ENCODE results near the gene VAMP2. TPM values are rescaled to one million over a fixed set of nuclear protein-coding genes. Genes with fewer than 3 reads are reported as not detected.

The VAMP2 gene
- total and polyA plus RNA-seq, 9 of the 15 experiments (the other 6 are each of a cell fraction or from before 2014, with no cell fraction given), result 2.3 to 31.8 (median 6.0) TPM

DNA sequence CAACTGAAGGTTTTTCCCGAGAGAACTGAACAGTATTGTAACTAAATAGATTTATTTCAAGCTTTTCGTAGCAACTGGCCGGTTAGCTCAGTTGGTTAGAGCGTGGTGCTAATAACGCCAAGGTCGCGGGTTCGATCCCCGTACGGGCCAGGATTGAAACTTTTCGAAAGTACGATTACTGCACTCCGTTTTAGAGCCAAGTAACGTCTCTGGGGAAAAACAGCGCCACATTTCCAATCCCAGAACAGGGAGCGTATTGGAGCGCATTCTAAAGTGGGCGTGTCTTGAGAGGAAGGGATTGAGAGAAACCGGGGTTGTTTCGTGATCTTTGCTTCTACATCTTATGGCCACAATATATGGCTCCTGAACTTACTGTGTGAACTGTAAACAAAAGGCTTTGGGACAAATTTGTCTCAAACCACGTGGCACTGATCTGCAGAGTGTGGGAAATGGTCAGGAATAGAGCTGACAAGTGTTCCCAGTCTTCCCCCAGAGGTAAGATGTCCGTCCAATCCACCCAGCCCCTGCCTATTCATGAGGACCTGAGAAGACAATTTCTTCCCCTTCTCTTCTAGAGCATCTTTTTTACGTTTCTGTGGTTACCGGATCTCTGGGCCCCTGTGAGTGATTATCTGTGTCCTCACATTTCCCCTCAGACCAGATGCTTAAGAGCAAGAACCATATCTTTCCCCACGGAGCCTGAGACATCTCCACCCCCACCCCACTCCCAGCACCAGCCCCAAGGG is 24.9 kb upstream of the VAMP2 start (continued):
- TF ChIP-seq ZNF707 (CRISPR knock-in tag; conservative IDR thresholded peaks at IDR 0.05) (no peak), ZC3H11A (IDR thresholded peaks at IDR 0.05; ENCODE audit: low read depth, low read length) (no peak), ZNF592 (IDR thresholded peaks at IDR 0.05) (peak; percentile 22), MAFF (IDR thresholded peaks at IDR 0.05; ENCODE audit: low read length) (no peak), MEF2A (IDR thresholded peaks at IDR 0.05; ENCODE audit: control insufficient read depth, low read depth, low read length) (peak; percentile 26; the same call in 1 of the 2 replicates), BDP1 (IDR thresholded peaks at IDR 0.05; ENCODE audit: insufficient read depth, insufficient read length) (peak; percentile 54), TBL1XR1 (IDR thresholded peaks at IDR 0.05; ENCODE audit: low read length in 2 of 2) (peak; percentile 31 to 85; a peak in 1 of 4 replicates), POLR2AphosphoS5 (IDR thresholded peaks at IDR 0.05; ENCODE audit: control insufficient read depth, insufficient read depth, low read depth, low read length) (peak; percentile 32; the same call in 1 of the 2 replicates), KDM5B (IDR thresholded peaks at IDR 0.05; ENCODE audit: insufficient replicate concordance, low read depth, low read length) (peak; percentile 95), CHD1 (IDR thresholded peaks at IDR 0.05; ENCODE audit: low read length) (no peak), ARNT (IDR thresholded peaks at IDR 0.05) (0 out of 4 replicates have a peak, but pooled peaks of 1 of the 2 experiments have one; percentile 15), HNRNPH1 (optimal IDR thresholded peaks at IDR 0.05; ENCODE audit: low read depth, low read length) (no peak), HDAC2 (IDR thresholded peaks at IDR 0.05) (peak; percentile 45; the same call in 1 of the 2 replicates), KDM1A (IDR thresholded peaks at IDR 0.05) (peak in 1 of 2 experiments; percentile 17; a peak in 1 of 4 replicates)
- TF ChIP-seq, protein P1, sequence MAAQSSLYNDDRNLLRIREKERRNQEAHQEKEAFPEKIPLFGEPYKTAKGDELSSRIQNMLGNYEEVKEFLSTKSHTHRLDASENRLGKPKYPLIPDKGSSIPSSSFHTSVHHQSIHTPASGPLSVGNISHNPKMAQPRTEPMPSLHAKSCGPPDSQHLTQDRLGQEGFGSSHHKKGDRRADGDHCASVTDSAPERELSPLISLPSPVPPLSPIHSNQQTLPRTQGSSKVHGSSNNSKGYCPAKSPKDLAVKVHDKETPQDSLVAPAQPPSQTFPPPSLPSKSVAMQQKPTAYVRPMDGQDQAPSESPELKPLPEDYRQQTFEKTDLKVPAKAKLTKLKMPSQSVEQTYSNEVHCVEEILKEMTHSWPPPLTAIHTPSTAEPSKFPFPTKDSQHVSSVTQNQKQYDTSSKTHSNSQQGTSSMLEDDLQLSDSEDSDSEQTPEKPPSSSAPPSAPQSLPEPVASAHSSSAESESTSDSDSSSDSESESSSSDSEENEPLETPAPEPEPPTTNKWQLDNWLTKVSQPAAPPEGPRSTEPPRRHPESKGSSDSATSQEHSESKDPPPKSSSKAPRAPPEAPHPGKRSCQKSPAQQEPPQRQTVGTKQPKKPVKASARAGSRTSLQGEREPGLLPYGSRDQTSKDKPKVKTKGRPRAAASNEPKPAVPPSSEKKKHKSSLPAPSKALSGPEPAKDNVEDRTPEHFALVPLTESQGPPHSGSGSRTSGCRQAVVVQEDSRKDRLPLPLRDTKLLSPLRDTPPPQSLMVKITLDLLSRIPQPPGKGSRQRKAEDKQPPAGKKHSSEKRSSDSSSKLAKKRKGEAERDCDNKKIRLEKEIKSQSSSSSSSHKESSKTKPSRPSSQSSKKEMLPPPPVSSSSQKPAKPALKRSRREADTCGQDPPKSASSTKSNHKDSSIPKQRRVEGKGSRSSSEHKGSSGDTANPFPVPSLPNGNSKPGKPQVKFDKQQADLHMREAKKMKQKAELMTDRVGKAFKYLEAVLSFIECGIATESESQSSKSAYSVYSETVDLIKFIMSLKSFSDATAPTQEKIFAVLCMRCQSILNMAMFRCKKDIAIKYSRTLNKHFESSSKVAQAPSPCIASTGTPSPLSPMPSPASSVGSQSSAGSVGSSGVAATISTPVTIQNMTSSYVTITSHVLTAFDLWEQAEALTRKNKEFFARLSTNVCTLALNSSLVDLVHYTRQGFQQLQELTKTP (IDR thresholded peaks at IDR 0.05; ENCODE audit: low read depth in 1 of 2, partially characterized antibody in 2 of 2), result no peak
- TF ChIP-seq, protein P2, sequence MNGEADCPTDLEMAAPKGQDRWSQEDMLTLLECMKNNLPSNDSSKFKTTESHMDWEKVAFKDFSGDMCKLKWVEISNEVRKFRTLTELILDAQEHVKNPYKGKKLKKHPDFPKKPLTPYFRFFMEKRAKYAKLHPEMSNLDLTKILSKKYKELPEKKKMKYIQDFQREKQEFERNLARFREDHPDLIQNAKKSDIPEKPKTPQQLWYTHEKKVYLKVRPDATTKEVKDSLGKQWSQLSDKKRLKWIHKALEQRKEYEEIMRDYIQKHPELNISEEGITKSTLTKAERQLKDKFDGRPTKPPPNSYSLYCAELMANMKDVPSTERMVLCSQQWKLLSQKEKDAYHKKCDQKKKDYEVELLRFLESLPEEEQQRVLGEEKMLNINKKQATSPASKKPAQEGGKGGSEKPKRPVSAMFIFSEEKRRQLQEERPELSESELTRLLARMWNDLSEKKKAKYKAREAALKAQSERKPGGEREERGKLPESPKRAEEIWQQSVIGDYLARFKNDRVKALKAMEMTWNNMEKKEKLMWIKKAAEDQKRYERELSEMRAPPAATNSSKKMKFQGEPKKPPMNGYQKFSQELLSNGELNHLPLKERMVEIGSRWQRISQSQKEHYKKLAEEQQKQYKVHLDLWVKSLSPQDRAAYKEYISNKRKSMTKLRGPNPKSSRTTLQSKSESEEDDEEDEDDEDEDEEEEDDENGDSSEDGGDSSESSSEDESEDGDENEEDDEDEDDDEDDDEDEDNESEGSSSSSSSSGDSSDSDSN (IDR thresholded peaks at IDR 0.05; ENCODE audit: borderline replicate concordance in 1 of 2, low read depth in 2 of 2, low read length in 2 of 2), result 0 out of 4 replicates have a peak, but pooled peaks have one; percentile 30 to 61
